NCI-H1930 (cell line): ENCODE data around the gene BRD2.

Source experiments
- DNase-seq, 2 experiments: peaks; one replicate each; lab custom pipeline; 2025; lab: John Stamatoyannopoulos, UW

Gene BRD2

DNA sequence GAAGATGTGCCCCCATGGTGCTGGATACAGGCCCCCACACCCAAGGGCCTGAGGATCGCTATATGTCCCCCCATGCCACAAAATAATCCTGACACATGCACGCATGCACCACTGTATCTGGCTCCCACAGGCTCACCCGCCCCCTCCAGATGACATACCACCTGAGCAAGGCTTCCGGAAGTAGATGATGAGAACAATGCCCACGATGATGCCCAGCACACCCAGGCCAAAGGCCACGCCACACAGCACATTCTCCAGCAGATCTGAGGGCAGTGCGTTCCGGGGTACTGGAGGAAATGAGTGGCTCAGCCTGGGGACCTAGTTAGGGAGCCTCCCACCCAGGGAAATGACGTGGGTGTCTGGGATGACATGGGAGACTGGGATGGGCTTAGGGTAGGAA lies 19.3 kb upstream of the BRD2 start:
- no peak for DNase-seq

- DNase-seq = no peak
These were observed 18.4 kb upstream of the BRD2 start for GRCh38 chr6:32950010-32950409.

DNA sequence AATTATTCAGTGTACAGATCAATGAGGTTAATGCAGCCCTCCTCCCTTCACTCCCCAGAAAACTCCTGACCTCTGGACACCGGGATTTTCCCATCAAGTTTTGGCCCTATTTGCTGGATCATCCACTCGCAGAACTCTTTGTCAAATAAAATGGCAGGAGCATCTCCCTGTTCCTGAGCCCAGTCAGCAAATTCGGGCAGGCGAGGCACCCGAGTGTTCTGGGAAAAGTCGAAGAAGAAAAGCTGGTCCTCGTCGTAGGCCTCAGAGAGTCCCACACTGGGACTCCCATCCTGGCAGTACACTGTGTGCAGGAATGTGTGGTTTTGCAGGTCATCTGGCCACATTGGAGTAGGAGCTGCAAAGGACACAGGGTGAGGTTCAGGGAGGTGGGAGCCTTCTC lies 17.9 kb upstream of the BRD2 start:
- DNase-seq = no peak

DNA sequence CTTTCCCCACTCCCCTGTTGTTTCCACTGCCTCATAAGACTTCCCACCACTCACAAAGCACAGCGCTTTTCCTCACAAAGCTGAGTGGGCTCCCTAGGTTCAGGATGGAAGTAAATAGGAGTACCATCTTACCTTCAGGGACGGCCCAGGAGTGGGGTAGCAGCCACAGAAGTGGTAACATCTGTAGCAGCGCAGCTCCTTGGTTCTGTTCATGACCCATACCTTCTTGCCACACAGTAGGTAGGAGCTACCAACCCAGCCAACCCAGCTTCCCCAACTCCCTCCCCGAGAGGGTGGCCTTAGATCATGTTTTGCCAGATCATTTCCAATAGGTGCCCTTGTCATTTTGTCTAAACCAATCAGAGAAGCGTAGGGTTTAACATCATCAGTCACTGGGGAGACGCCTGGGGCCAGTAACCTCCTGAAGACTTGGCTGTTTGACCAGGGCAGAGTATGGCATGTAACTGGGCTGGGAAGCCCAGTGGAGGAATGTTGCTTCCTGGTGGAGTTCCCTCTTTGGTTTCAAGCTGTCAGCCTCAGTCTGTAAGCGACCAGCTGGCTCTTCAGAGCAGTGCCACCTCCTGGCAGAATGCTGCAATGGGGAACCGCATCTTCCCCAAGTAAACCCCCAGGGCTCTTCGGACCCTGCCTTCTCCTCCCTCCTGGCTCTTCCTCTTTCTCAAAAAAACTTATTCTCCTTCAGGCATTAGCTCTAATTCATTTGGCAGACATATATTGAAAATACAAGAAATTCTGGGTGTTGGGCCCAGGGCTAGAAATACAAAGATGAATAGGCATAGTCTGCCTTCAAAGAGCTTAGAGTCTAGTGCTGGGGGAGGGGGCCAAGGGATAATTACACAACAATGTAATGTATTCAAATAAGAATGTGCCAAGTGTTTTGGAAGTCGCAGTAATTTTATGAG lies 15.3 kb upstream of the BRD2 start, which contains the start of gene HLA-DMA:
Gene HLA-DMA (minus strand): TSS at position 281 of the 923 bp plus-strand sequence. CDS start 61 bp downstream, at position 220.
- DNase-seq = peak in 1 of 2 experiments; percentile 22

GRCh38 chr6:32953775-32954174 lies 14.6 kb upstream of the BRD2 start:
- DNase-seq = no peak

- DNase-seq = no peak
These were observed 14.1 kb upstream of the BRD2 start for GRCh38 chr6:32954267-32954666.

DNA sequence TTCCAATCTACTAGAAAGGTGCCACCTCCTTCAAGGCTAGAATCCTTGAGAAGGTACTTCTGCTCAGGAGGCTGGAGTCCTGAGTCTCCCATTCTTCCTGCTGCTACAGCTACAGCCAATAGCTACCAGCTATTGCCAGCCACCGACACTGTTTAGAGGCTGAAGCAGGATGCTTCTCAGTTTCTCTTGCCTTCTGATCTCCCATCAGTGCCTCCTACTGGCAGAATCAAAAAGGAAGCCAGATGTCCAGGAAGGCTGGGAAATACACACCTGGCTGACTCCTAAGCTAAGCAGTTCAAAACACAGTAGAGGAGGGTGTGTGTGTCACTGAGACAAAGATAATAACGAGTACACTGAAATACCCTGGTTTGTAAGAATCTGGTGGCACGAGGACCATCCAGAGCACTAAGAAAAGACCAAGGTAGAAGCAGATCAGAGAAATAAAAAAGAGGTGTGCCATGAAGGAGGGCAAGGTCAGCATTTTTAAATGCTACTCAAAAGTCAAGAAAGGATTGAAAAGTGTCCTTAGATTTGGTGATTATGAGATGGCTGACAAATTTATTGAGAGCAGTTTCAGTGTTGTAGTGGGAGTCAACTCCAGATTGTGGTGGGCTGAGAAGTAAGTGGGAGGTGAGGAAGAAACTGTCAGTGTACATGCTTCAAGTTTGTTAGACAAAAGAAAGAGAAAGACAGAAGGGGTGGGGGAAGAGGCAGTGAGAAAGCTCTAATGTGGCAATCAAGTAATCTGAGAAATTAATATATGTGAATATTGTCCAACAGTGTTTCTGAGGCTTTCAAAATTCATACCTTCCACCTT lies 13.2 kb upstream of the BRD2 start:
- DNase-seq = no peak

DNA sequence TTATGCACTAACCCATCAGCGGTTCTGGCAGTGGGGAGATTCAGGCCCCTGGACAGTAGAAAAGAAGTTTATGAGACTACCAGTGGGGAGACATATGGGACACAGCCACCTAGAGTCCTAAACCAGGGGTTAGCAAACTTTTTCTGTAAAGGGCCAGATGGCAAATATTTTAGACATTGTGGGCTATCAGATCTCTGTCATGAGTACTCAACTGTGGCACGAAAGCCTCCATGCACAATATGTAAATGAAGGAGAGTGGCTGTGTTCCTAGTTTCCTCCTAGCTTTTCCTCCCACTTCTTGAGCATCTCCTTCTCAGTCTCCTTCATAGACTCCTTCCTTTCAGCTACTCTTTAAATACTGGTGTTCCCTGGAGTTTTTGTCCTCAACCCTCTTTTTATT lies 12.2 kb upstream of the BRD2 start:
- DNase-seq = no peak

- no peak for DNase-seq
These were observed 7.8 kb upstream of the BRD2 start for GRCh38 chr6:32960563-32960962.

GRCh38 chr6:32962213-32962826 lies 6.1 kb upstream of the BRD2 start:
- no peak for DNase-seq

DNA sequence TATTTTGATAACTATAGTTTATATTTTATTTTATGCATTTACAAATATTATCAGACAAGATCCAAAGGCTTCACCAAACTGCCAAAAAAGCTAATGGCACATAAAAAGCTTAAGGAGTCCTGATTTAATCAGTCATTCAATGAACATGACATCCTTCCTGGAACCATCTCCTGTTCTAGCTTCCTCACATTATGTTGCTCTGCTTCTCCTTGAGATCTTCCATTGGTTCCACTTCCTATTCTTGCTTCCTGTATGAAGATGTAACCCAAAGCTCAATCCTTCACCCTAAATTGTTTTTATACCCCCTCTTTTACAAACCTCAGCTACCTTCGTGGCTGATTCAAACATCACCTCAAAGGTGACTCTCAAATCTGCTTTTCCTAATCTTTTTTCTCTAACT lies 4.5 kb upstream of the BRD2 start:
- no peak for DNase-seq

DNA sequence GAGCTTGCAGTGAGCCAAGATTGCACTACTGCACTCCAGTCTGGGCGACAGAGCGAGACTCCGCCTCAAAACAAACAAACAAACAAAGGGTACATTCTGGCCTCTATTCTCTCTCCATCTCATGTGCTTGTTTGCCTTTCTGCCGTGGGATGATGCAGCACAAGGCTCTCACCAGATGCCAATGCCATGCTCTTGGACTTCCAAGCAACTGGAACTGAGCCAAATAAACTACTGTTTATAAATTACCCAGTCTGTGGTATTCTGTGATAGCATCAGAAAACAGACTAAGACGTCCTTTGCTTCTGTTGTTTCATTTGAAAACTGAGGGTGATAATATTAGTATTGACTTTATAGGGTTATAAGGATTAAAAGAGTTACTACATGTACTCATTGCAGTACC lies 3.6 kb upstream of the BRD2 start:
- no peak for DNase-seq

DNA sequence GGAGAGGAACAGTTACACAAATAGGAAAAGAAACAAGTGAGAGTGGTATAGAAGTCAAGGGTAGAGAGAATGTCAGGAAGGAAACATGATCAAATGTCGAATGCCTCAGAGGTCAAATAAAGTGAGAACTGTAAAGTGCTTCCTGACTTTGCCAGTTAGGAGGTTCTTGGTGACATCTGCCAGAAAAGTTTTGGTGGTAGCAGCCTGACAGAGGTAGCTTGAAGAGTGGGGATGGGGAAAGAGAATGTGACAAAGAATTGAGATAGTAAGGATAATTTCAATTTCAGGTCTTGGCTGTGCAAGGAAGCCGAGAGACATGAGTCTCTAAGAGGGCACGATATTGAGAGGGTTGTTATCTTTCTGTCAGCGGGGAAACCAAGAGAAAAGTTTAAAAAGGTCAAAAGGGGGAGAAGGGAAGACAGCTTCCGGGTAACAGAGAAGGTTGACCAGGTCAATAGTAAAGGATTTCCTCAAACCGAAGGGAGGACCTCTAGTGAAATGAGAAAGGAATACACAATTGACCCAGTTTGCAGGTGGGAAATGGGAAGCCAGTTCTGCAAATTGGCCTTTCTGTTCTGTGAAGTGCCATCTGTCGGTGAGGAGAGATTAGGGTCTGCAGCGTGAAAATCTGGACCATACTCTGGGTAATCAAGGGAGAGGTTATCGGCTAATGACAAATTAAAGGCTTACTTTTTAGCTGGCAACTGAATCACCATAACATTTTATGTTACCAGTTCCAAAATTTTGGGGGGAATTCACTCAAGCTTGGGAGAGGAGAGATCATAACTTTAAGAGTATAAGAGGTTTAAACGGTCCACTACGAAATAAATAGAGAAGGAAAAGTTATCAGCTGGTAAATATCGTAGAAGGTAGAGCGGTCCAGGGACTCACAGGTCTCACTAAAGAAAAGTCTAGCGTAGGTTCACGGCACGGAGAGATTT lies 973 bp upstream of the BRD2 start:
- DNase-seq = peak in 1 of 2 experiments; percentile 39

DNA sequence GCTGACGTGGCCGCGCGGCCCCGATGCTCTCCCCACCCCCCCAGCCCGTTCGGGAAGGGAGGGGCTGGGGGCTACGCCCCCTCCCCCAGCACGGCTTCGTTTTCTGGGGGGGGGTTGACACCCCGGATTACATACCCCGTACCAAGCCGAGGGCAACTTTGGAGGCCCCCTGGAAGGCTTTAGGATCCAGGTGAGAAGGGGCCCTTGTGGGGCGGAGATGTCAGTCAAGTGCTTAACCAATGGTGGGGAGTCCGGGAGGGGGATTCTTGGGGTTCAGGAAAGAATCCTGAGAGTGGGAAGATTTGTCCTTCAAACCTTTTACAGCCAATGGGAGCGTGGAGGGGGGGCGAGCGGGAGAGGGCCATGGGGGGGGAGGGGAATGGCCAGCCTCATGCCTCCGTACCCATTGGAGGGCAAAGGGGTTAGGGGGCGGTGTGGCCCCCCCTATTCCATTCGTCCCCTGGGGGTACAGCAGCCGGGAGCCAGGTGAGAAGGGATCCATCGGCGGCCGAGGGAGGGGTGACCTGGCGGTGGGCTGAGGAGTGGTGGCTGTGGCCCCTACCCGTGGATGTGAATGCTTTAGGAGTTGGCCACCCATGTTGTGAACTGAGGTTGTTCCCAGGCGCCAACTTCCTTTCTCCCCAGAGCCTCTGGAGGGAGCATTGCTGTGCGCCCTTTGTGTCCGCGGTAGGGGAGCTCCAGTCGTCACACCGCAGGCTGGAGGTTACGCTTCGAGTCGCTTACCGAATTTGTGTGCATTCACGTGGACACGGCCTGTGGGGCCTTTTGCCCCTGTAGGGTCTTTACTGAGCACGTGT lies 682 bp downstream of the BRD2 start:
- DNase-seq = peak; percentile 60 to 68

DNA sequence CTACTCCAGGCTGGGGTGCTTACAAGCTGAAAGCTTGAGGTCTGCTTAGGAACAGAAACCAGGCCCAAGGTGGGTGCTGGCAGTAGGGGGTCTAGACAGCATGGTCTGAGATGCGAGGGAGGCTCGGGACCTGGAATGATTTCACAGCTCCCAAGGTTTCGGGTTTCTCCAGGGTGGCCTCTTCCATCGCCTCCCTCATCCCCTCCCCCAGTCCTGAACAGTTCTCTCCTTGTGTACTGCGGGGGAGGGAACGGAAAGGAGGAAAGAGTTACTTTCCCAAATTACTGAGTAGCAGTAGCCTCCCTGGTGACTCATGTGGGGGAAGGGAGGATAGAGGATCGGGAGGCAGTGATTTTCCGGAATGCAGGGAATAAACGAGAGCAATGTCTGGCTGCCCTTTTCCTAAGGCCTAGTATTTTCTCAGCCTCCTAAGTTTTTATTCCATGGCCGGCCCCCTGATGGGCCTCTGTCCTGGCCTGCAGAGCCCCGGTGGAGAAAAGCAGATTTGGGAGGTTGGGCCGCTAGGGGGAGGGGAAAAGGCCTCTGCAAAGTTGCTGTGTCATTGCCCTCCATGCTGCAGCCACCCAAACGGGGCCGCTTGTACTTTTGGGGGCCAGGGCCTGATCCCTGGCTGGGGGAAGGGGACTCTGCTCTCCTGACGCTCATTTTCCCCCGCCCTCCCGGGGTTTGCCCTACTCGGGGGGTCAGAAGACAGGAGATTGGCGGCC lies 1.5 kb downstream of the BRD2 start:
- peak; percentile 62 to 65 for DNase-seq

- DNase-seq = peak; percentile 49 to 64
These were observed 2.2 kb downstream of the BRD2 start for GRCh38 chr6:32970413-32971241.

- DNase-seq = no peak
These were observed 2.8 kb downstream of the BRD2 start for GRCh38 chr6:32971242-32971580.

DNA sequence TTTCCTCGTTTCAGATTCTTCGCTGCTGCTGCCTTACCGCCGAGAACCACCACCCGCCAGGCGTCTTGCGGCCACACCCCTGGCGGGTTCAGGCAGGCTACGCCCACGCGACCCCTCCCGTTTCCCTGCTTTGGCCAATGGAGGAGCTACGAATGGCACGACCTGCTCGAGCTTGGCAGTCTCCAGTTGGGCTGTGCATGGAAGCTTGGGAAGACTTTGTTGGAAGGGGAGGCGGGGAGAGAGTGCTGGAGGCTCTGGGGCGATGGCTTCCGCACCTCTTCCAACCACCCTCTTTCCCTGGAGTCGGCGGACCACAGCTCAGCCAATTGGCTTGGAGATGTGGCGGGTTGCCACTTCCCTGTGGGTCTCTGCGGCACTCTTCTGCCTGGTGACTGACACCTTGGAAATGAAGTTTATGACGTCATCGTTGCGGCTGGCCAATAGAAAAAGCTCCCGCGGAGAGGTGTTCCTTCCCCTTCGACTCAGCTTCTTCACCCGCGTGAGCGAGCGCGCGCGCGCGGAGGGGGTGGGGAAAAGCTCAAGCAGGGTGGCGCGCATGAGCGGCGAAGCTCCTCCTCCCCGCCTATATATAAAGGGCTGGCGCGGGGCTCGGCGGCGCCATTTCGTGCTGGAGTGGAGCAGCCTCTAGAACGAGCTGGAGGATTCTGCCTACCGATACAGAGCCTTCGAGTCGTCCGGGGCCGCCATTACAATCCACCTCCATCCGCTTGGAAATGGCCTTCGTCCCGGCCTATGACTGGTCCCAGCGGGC lies 3.4 kb downstream of the BRD2 start:
- peak; percentile 99 for DNase-seq
